Measurements from ENCODE around the gene RPA1. TPM values are rescaled to one million over a fixed set of nuclear protein-coding genes. Genes with fewer than 3 reads are reported as not detected.
A peak's percentile ranks its signal among the peaks of the same experiment; 100 is the strongest.

RPA1 gene
- total RNA-seq, 1 donor from 2014 or later, result 68.8 TPM

DNA sequence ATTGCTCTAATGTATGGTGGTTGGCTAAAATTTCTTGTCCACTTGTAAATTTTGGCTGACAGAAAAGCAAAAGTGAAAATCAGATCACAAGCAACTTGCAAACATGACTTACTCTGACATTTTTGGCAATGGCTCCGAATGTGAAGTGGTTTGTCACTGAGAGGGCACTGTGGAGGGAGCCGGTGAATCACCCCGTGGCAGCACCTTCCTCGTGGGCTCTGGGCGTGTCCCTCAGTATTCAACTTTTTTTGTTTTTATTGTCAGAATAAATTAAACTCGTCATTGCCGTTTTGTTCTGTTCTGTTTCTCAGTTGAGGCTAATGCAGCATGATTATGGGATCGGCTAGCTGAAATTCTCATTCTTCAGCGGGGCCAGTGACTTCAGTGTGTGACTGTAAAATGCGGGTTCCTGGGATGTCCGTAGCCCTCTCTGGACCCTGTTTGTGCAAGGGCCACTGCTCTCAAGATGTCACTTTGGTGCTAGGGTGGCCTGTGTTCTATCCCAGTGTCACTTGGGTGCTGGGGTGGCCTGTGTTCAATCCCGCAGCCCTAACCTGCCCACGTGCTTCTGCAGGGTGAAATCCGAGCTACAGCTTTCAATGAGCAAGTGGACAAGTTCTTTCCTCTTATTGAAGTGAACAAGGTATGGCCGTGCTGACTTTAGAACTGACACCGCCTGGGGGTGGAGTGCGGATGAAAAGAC is 48.8 kb downstream of the RPA1 start:
- Histone ChIP-seq H3K36me3 (ENCODE audit: insufficient read depth, low read length) (peaks cover 26% of the 10 kb centered on the region), H3K4me3 (ENCODE audit: insufficient read depth, low read depth, low read length) (no peak overlapping the region), H3K79me2 (ENCODE audit: insufficient read depth, low read length) (no peaks in the 10 kb centered on the region), H3K27me3 (ENCODE audit: insufficient read depth, low read length) (no peaks in the 10 kb centered on the region), H3K4me1 (ENCODE audit: insufficient read depth, low read length) (no peaks in the 10 kb centered on the region), H3K9me3 (ENCODE audit: insufficient read depth, low read depth, low read length) (no peaks in the 10 kb centered on the region), H3K4me2 (ENCODE audit: low read length) (no peak overlapping the region), H3K9ac (ENCODE audit: low read length) (no peak overlapping the region), H2AFZ (ENCODE audit: low read depth, low read length) (no peak overlapping the region), H4K20me1 (ENCODE audit: insufficient read depth, low read length) (no peaks in the 10 kb centered on the region), H3K27ac (ENCODE audit: low read depth, low read length) (no peak overlapping the region)
- Mint-ChIP-seq H3K27me3 (ENCODE audit: low read depth, unreplicated experiment) (no peaks in the 10 kb centered on the region), H3K4me3 (ENCODE audit: unreplicated experiment) (no peak overlapping the region), H3K36me3 (ENCODE audit: low read depth, unreplicated experiment) (peaks cover 23% of the 10 kb centered on the region), H3K4me1 (ENCODE audit: low read depth, unreplicated experiment) (peaks cover 7% of the 10 kb centered on the region), H3K9me3 (ENCODE audit: unreplicated experiment) (no peaks in the 10 kb centered on the region), H3K27ac (ENCODE audit: unreplicated experiment) (no peak overlapping the region)
- no peak for FAIRE-seq
- peak; percentile 18 for DNase-seq (ENCODE audit: low read depth)
- no peak for TF ChIP-seq EZH2 (IDR thresholded peaks at IDR 0.05; ENCODE audit: insufficient read depth, low read length)
- TF ChIP-seq CTCF (IDR thresholded peaks at IDR 0.05; ENCODE audit: insufficient read depth, low read depth, low read length), result no peak

GRCh38 chr17:1880851-1881630 is 51.2 kb downstream of the RPA1 start:
- Histone ChIP-seq H3K4me1 (ENCODE audit: insufficient read depth, low read length) (no peaks in the 10 kb centered on the region), H4K20me1 (ENCODE audit: insufficient read depth, low read length) (no peaks in the 10 kb centered on the region), H3K27ac (ENCODE audit: low read depth, low read length) (peak overlapping the region; percentile 18), H3K9me3 (ENCODE audit: insufficient read depth, low read depth, low read length) (no peaks in the 10 kb centered on the region), H3K4me3 (ENCODE audit: insufficient read depth, low read depth, low read length) (no peak overlapping the region), H3K36me3 (ENCODE audit: insufficient read depth, low read length) (peaks cover 38% of the 10 kb centered on the region), H3K79me2 (ENCODE audit: insufficient read depth, low read length) (no peaks in the 10 kb centered on the region), H3K4me2 (ENCODE audit: low read length) (no peak overlapping the region), H3K27me3 (ENCODE audit: insufficient read depth, low read length) (no peaks in the 10 kb centered on the region), H3K9ac (ENCODE audit: low read length) (peak overlapping the region; percentile 18), H2AFZ (ENCODE audit: low read depth, low read length) (no peak overlapping the region)
- H3K9me3 Mint-ChIP-seq (ENCODE audit: unreplicated experiment), result peaks cover 6% of the 10 kb centered on the region
- peaks cover 37% of the 10 kb centered on the region for H3K36me3 Mint-ChIP-seq (ENCODE audit: low read depth, unreplicated experiment)
- no peaks in the 10 kb centered on the region for H3K27me3 Mint-ChIP-seq (ENCODE audit: low read depth, unreplicated experiment)
- H3K27ac Mint-ChIP-seq (ENCODE audit: unreplicated experiment), result peak overlapping the region; percentile 72
- peaks cover 7% of the 10 kb centered on the region for H3K4me1 Mint-ChIP-seq (ENCODE audit: low read depth, unreplicated experiment)
- no peak for TF ChIP-seq EZH2 (IDR thresholded peaks at IDR 0.05; ENCODE audit: insufficient read depth, low read length)
- TF ChIP-seq CTCF (IDR thresholded peaks at IDR 0.05; ENCODE audit: insufficient read depth, low read depth, low read length), result no peak
- DNase-seq (ENCODE audit: low read depth) (peak; percentile 35), FAIRE-seq (no peak)
- peak overlapping the region; percentile 15 for H3K4me3 Mint-ChIP-seq (ENCODE audit: unreplicated experiment)

Data from astrocyte (in vitro differentiated cells and primary cell).